Activated T-cell treated with anti-CD3 and anti-CD28 coated beads for 48 hours (primary cell): ENCODE data around the gene PKP3.
"Not testable (repeated sequence)": the region's sequence is repeated elsewhere in the genome, so short reads cannot be mapped to it uniquely, and the experiment has no call there.

Experiments
- DNase-seq: peaks from one replicate; pipeline ENCODE4 v3.0.0-alpha.2; 2020; ENCODE audit warnings: low read depth

PKP3 gene

DNA sequence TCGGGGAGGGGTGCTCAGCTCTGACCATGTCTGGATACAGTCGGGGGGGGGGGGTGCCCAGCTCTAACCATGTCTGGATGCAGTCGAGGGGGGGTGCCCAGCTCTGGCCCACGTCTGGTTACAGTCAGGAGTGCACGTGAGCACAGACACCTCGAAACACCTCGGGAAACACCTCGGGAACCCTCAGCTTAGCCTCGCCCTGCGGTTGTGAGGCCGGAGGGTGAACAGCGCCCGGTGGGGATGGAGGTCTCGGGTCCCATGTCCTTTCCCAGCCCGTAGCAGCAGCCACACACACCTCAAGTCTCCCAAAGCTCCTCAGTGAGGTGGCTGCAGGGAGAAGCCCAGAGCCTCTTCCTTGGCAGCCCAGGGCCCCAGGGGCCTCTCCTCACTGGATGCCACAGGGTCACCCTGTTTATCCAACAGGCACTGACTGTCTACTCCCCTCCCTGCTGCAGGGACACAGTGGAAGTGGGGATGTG is 18.7 kb downstream of the PKP3 start:
- DNase-seq = no peak

DNA sequence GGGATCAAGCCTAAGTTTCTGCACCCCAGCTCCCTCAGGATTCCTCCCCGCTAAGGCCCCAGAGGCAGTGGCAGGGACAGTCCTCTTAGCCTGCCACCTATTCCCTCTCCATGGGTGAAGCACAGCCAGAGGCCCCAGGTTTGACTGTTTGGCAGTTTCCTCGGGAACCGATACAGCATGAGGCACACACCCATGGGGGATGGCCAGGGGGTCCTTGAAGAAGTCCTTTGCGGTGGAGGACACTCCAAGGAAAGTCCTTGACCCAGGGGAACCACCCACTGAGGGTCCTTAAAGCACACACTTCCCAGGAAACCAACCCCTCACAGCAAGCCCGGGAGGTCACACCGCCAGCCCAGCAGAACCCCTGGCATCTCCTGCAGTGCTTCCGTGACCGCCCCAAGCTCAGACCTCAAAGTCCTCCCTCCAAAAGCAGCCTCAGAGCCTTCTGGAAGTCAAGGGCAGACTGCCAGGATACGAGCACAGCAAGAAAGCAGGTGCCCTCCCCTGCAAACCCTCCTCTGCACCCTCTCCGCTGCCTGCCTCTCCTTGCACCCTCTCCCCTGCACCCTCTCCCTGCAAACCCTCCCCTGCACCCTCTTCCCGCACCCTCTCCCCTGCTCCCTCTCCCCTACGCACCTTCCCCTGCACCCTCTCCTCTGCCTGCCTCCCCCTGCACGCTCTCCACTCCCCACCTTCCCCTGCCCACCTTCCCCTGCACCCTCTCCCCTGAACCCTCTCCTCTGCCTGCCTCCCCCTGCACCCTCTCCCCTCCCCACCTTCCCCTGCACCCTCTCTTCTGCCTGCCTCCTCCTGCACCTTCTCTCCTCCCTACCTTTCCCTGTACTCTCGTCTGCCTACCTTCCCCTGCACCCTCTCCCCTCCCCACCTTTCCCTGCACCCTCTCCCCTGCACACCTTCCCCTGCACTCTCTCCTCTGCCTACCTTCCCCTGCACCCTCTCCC is 19.4 kb downstream of the PKP3 start:
- DNase-seq = no peak

DNA sequence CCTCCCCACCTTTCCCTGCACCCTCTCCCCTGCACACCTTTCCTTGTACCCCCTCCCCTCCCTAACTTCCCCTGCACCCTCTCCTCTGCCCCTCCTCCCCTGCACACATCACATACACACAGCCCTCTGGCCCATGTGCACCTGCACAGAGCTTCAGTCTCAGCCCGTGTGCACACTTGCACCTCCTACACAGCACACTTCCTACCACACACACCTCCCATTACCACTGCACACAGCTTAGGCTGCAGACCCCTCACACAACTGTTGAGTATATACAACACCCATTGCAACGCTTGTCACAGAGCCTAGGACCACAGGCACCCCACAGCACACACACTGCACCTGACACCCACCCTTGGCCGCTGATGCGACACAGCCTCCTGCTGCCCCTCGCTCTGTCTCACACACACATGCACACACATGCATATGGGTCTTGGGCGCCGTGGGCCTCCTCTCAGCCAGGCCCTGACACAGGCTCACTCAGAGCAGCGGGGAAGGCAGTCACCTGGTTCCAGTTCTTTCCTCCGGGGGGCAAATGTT is 20.4 kb downstream of the PKP3 start:
- no peak for DNase-seq

DNA sequence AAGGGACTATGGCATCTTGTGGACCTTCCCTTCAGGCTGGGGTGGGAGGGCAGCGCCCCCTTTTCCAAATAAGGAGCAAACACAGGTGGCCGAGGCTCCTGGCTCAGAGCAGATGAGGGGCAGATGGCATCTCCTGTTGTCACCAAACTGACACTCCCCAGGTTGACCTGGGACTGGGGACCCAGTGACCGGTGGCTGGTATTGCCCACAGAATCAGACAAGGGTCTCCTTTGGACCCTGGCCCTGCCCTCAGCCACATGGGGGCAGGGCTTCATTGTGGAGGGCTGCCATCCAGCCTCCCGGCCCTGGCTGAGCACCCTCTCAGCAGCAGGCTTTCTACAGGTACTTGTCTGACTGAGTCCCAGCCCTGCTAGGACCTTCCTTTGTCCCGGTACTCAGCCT is 21.6 kb downstream of the PKP3 start:
- DNase-seq = no peak

DNA sequence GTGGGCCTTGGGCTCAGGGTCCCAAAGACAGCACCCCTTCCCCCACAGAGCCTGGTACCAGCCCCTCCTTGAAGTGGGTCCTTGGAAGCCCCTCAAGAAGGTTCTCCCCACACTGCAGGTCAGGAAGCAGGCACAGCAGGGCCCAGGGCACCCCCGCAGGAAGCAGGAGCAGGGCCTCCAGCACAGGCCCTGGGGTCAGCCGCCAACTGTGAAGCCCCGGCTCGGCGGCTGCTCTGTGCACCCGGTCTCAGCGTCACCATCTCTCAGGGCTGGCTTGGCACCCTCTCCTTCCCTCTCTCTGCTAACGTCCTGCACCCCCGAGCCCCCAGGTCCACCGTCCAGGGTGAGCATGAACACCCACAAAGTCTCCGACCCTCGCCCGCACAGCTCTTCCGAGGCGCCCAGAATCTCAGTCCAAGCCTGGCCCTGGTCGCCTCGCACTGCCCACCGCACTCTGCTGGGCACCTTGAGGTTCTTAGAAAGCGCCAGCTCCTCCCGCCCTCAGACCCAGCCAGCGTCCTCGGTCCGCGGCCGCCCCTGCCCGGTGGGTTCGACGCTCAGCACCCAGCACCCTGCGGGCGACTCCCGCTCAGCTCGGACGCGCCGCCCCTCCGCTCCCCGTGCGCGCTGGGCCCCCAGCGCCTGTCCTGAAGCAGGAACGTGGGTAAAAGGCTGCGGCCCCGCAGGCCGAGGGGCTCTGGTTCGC is 22.2 kb downstream of the PKP3 start:
- no peak for DNase-seq

DNA sequence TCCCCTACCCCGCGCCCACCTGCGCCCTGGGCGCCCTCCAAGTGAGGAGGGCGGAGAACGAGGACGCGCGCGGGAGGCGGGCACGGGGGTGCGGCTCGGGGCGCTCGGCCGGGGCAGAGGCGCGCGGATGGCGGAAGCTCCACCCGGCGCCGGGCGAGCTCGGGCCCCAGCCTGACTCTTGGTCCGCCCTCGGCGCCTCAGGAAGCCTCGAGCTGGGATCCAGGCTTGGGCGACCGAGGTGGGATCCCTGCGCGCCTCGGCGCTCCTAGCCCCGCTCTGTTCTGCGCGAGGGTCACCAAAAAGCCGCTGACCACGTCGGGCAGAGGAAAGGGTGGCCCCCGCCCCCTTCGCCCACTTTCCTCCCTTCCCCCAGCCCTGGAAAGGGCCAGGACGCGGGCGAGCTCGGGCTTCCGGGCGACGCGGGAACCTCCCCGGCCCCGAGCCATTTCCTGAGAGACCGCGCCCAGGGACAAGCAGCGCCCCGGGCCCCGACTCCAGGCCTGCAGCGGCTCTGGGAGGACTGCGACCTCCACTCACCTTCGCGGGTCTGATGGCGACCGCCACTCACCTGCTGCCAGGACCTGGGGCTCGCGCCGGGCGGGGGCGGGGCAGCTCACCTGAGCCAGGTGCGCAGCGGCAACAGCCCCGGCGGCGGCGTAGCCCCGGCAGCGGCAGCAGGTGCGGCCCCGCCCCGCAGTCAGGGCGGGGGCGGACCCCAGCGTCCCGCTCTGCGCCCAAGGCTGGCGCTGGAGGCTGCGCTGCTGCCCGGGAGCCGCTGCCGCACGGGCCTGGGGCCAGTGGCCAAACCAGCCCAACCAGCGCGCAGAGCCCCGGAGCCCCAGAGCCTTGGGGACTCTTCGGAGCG is 23.0 kb downstream of the PKP3 start:
- DNase-seq = no peak

DNA sequence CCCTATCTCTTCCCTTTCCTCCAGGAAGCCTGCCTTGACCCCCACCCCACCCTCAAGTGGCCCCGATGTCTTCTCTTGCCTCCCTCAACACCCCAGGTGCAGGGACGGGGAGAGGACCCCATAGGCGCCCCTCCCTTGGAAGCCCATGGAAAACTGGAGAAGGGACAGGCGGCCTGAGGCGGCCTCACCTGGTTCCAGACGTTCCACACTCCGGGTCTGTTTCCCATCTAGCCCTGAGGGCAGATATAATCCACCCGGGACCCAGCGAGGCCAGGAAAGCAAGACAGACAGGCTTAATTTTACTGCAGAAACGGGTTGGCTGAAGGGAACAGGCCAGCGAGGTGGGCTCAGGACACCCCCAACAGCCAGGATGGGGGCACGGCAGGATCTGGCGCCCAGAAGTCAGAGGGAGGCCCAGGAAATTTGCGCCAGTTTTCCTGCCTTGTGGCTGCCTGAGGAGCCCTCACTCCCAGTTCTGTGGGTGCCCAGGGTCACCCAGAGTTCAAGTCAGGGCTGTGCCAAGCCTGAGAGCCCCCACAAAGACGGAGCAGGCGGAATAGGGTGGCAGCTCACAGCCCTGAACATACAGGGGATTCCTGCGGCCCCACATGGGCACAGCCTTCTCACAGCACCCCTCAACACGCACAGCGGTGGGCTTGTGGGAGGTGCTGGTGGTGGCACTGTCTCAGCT is 23.8 kb downstream of the PKP3 start:
- DNase-seq = no peak

DNA sequence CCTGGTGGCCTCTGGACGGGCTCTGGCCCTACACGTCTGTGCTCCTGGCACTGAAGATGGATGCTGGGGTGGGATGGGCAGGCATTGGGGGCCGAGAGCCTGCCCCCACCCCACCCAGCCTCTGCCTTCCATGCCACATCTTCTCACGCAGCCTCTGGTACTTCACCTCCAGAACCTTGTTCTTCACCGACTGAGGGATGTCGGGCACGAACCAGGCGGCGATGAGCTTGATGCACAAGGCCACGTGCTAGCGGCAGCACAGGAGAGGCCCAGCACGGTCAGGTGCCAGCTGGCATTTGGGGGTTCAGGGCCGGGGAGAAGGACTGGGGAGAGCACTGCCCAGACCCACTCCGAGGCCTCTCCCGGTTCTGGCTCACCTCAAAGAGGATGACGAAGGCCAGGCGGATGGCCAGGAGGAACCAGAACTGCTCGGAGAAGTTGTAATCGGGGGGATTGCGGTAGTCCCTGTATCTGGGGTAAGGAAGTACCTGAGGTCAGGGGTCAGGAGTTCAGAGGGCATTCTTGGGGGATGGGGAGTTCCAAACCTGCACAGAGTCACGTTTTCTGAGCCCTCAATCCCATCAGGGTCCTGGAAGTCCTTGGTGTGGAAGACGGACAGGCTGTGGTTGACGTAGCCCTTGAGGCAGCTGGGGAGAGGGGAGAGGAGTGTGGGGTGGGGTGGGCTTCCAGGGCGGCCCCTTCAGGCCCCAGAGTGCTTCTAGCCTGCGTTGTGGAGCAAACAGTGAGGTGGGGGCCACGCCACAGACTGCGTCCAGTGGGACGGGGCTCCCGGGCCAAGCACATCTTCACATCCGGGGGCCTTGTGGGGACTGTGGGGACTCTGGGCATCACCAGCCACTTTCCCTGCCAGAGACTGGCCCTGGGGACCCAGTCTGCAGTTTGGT is 24.6 kb downstream of the PKP3 start:
- no peak for DNase-seq

DNA sequence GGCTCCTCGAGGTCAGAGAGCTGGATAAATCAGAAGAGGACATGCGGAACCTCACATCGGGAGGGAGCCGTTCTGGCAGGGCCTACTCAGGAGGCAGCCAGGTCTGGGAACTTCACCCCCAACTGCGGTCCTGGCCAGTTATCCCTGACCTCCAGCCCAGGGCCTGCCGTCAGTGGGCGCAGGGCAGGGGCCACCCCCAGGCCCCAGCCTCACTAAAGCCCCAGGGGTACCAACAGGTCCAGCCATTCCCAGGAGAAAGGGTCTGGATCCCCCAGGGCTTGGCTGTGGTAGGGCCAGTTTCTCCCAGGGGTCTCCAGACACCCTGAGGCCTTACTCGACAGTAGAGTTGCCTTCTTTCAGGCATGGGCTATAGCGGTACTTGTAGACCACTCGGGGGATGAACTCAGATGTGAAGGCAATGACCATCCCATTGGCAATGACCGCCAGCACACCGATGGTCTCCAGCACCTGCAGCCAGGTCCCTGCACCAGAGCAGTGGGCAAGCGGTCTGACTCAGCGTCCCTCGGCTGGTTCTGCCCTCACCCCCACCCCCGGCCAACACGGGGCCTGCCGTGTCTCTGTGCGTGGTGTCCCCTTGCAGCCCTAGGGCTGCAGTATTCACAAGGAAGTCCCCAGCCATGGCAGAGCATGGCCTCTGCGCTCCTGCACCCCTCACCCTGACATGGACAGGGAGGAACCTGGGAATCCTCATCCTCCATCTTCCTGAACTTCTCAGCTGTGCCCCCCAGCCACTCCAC is 25.4 kb downstream of the PKP3 start:
- DNase-seq = no peak

DNA sequence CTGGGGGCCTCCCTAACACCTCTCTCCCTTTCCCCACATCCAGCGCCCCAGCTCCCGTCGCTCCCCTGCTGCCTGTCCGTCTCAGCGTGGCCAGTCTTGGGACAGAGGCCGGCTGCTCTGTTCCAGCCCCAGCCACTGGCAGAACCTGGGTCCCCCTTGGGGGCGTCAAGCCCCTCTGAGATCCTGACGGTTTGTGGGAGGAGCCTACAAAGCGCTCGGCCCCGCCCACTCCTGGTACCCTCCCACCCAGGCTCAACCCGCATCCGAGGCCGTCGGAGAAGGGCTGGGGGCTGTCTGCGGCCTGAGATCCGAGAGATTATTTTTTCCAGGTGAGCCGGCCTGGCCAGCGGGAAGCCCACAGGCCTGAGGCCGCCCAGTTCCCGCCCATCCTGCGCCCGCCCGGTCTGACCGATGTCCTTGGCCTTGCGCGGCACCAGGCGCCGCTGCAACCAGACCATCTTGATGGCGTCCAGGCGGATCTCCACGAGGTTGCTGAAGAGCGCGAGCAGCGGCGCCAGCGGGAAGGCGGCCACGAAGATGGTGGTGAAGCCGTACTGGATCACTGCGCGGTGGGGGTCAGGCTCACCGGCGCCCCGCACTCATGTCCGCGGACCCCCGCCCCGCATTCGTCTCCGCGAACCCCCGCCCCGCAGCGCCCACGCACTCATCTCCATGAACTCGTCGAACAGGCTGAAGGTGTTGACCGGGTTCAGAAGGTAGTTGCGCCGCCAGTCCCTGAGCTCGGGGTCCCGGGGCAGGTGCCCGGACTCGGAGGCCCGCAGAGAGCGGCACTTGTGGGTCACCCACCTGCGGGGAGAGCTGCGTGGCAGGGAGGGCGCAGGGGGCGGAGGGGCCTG is 26.3 kb downstream of the PKP3 start:
- no peak for DNase-seq

DNA sequence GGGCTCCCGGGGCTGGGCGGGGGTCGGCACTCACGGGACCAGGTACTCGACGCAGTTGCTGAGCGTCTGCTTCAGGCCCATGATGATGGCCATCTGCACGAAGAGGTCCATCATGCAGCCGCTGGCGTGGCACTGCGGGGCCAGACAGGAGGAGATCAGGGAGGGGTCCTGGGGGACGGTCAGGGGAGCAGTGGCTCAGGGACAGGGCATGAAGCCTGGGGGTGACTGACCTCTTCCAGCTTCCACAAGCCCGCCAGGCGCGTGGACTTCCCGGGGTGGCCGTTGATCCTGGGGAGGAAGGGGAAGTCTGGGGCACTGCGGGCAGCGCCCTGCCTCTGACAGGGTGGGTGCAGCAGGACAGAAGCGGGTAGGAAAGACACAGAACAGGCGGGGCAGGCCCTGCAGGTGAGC is 26.9 kb downstream of the PKP3 start:
- no peak for DNase-seq

DNA sequence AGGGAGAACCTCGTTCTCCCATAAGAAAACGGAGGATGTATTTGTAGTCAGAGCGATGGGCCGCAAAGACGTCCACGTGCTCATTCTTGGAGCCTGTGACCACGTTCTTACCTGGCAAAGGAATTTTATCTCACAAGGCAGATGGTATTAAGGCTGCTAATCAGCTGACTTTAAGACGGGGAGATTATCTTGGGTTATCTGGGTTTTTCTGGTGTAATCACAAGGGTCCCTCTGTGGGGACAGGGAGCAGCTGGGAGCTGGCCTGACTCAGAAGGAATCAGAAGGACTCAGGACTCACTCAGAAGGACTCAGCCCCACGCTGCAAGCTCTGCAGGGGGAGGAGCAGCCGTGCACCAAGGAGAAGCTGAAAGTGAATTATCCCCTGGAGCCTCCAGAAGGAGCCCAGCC is 28.2 kb downstream of the PKP3 start:
- DNase-seq = no peak

DNA sequence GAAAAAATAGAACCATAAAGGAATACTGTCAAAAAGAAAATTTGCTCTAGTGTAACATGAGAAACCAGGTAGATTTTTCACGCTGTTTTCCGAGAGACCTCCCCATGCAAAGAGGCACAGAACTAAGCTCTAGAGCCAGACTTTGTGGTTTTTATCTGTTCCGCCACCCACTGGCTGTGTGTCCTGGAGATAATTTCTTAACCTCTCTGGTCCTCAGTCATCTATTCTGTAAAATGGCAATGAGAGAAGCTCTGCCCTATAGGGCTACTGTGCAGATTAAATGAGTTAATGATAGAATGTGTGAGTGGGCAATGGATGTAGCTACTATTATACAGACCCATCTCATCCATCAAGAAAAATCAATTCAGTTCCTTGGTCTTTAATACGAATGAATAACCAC is 30.2 kb downstream of the PKP3 start:
- no peak for DNase-seq

DNA sequence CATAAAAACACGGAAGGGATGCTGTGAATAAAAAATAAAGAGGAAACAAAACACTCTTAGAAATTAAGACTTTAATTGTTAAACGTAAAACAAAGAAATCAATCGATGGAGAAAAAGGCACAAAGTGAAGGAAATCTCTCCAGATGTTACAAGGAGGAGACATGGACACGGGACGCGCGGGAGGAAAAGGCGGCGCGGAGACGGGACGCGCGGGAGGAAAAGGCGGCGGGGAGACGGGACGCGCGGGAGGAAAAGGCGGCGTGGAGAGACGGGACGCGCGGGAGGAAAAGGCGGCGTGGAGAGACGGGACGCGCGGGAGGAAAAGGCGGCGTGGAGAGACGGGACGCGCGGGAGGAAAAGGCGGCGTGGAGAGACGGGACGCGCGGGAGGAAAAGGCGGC is 30.8 kb downstream of the PKP3 start:
- DNase-seq = not testable (repeated sequence)

DNA sequence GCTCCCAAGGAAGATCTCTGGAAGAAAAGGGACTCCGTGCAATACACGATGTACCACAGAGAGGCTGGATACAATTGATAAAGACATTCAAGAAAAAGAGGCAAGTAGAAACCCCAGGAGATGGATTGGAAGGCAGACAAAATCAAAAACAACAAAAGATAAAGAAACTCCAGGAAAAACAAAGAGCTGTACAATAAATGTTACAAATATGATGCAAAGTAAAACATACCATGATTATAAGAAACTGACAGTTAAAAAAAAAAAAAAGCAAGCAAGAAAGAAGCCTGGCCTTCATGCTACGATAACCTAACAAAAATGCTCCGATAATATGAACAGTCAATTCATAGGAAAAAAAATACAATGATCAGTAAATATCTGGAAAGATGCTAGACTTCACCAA is 31.3 kb downstream of the PKP3 start:
- no peak for DNase-seq

DNA sequence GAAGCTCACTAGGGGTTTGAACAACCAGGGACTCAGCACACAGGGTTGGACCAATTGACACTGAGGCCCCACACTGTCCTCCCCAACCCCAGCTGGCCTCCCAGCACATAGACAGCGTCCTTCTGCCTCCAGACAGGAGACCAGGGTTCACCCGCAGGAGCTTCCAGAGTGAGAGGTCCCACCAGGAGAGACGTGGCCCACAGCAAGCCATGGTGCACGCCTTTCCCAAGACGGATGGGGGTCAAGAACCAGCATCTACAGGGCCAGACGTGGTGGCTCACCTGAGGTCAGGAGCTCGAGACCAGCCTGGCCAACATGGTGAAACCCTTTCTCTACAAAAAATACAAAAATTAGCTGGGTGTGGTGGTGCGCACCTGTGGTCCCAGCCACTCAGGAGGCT is 32.8 kb downstream of the PKP3 start:
- no peak for DNase-seq

DNA sequence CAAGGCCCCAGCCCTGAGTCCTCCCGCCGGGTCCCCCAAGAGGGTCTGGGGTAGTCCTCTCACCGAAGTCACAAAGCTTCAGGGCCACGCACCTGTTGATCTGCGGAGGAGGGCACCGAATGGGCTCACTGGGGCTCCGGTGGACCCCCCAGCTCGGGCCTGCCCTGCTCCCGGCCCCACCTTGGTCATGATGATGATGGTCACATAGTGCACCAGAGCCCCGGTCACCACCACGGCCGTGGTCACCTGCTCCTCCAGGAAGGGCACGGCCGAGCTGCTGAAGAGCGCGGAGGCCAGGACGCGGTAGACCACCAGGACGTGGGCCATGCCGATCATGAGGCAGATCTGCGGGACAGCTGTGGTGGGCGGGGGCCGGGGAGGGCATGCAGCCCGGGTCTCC is 34.3 kb downstream of the PKP3 start:
- DNase-seq = no peak

DNA sequence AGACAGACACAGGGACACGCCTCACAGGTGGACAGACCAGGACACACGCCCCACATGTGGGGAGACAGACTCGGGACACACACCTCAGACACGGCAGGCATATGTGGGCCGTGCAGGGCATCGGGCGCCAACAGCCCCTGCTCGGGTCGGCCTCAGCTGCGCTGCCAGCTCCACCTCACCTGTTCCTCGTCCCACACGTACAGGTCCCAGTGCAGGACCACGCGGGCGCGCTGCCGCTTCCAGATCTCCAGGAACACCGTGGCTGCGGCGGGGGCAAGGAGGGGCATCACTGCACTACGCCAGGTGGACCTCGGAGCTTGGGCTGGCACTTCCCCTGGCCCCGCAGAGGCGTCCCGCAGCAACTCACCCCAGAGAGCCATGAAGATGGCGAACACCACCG is 35.4 kb downstream of the PKP3 start:
- no peak for DNase-seq
